Epithelial cell of prostate (primary cell): ENCODE measurements around the gene KHNYN.

Experiments
- DNase-seq: peaks from one replicate; pipeline ENCODE4 v3.0.0-alpha.2; 2011; ENCODE audit warnings: low read depth, low spot score
- H3K27ac ChIP-seq: fragments of 450-650 bp; 2 replicates; pipeline ENCODE4 v1.5.1; 2017; ENCODE audit warnings: mild to moderate bottlenecking

Gene KHNYN

GRCh38 chr14:24418492-24418873, 11.3 kb upstream of the KHNYN start:
- DNase-seq = peak; percentile 73
- H3K27ac ChIP-seq = peak overlapping the region; percentile 74

GRCh38 chr14:24422261-24422660, 7.5 kb upstream of the KHNYN start:
- no peak overlapping the region for H3K27ac ChIP-seq
- no peak for DNase-seq

- no peak overlapping the region for H3K27ac ChIP-seq
- no peak for DNase-seq
Measured at GRCh38 chr14:24422694-24423601, 6.8 kb upstream of the KHNYN start.

- DNase-seq = no peak
- peak overlapping the region; percentile 90 for H3K27ac ChIP-seq
Measured at GRCh38 chr14:24425704-24426103, 4.0 kb upstream of the KHNYN start.

- DNase-seq = no peak
- peak overlapping the region; percentile 90 for H3K27ac ChIP-seq
Measured at GRCh38 chr14:24426150-24426911, 3.4 kb upstream of the KHNYN start.

- DNase-seq = no peak
- peak overlapping the region; percentile 90 for H3K27ac ChIP-seq
Measured at GRCh38 chr14:24426912-24427536, 2.7 kb upstream of the KHNYN start.

- no peak overlapping the region for H3K27ac ChIP-seq
- no peak for DNase-seq
Measured at GRCh38 chr14:24427537-24428508, 1.9 kb upstream of the KHNYN start.

- H3K27ac ChIP-seq = peak overlapping the region; percentile 96
- DNase-seq = no peak
Measured at GRCh38 chr14:24428628-24429394, 943 bp upstream of the KHNYN start.

GRCh38 chr14:24430143-24430681, 458 bp downstream of the KHNYN start:
- H3K27ac ChIP-seq = peak overlapping the region; percentile 96
- no peak for DNase-seq

- peak overlapping the region; percentile 96 for H3K27ac ChIP-seq
- DNase-seq = no peak
Measured at GRCh38 chr14:24430682-24431568, 1.2 kb downstream of the KHNYN start.

GRCh38 chr14:24431569-24432258, 2.0 kb downstream of the KHNYN start:
- peak overlapping the region; percentile 96 for H3K27ac ChIP-seq
- DNase-seq = peak; percentile 76

- peak overlapping the region; percentile 96 for H3K27ac ChIP-seq
Measured at GRCh38 chr14:24432259-24433131, 2.7 kb downstream of the KHNYN start.

GRCh38 chr14:24434036-24434435, 4.3 kb downstream of the KHNYN start:
- DNase-seq = no peak
- H3K27ac ChIP-seq = no peak overlapping the region

More at GRCh38 chr14:24432259-24433131, 2.7 kb downstream of the KHNYN start:
- no peak for DNase-seq

GRCh38 chr14:24434676-24435075, 4.9 kb downstream of the KHNYN start:
- H3K27ac ChIP-seq = no peak overlapping the region
- DNase-seq = no peak

GRCh38 chr14:24435192-24435810, 5.5 kb downstream of the KHNYN start:
- no peak overlapping the region for H3K27ac ChIP-seq
- no peak for DNase-seq

- H3K27ac ChIP-seq = no peak overlapping the region
- no peak for DNase-seq
Measured at GRCh38 chr14:24435998-24436354, 6.2 kb downstream of the KHNYN start.
